Measurements from ENCODE around the gene TMC1.

DNA sequence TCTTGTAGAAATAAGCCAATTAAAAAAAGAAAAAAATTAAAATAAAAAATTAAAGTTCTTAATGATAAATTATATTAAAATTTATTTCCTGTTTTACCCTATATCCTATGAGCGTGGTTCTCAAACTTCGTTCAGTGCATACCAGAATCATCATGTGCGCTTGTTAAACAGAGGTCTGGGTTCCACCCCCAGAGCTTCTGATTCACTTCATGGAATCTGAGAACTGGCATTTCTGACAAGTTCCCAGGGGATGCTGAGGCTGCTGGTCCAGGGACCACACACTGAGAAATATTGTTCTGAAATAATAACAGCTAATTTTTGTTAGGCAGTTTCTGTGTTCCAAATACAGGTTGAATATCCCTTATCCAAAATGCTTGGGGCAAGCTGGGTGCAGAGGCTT, 79.3 kb downstream of the TMC1 start:
- TF ChIP-seq, protein P1, sequence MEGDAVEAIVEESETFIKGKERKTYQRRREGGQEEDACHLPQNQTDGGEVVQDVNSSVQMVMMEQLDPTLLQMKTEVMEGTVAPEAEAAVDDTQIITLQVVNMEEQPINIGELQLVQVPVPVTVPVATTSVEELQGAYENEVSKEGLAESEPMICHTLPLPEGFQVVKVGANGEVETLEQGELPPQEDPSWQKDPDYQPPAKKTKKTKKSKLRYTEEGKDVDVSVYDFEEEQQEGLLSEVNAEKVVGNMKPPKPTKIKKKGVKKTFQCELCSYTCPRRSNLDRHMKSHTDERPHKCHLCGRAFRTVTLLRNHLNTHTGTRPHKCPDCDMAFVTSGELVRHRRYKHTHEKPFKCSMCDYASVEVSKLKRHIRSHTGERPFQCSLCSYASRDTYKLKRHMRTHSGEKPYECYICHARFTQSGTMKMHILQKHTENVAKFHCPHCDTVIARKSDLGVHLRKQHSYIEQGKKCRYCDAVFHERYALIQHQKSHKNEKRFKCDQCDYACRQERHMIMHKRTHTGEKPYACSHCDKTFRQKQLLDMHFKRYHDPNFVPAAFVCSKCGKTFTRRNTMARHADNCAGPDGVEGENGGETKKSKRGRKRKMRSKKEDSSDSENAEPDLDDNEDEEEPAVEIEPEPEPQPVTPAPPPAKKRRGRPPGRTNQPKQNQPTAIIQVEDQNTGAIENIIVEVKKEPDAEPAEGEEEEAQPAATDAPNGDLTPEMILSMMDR (IDR thresholded peaks at IDR 0.05; ENCODE audit: low read depth, low read length), result no peak
- no peak for TF ChIP-seq EZH2phosphoT487 (IDR thresholded peaks at IDR 0.05; ENCODE audit: low read depth)

All from OCI-LY3 (cell line).